Left colon (tissue), 2 donors: ENCODE measurements around the gene TMEM62. TPM values are rescaled to one million over a fixed set of nuclear protein-coding genes. Genes with fewer than 3 reads are reported as not detected.
A peak's percentile ranks its signal among the peaks of the same experiment; 100 is the strongest.
"Not testable (repeated sequence)": the region's sequence is repeated elsewhere in the genome, so short reads cannot be mapped to it uniquely, and the experiment has no call there.

Experiments used
- ATAC-seq: fragments of 200-7000 bp; cut with Tn5 transposase; one replicate; pipeline ENCODE4 v1.9.1; 2020; ENCODE audit warnings: mild to moderate bottlenecking, moderate library complexity
- DNase-seq, 2 donors: peaks; one replicate each; pipeline ENCODE4 v3.0.0-alpha.2; 2020
- intact Hi-C, 2 donors: fragments of 100-400 bp; cut with DNase I in 1 of 2; cut with micrococcal nuclease in 1 of 2; formaldehyde crosslinking; loops; one replicate each; pipeline versions ENCODE4 v1.11.2 to v1.14.0; 2022; cut with DNase I, micrococcal nuclease
- total RNA-seq, 2 donors: library from RNA; stranded (reverse); fragmentation: NEBNext Ultra II Directional; extraction: Animal tissue kit (Norgen Biotek cat#: 25700); gene quantifications; one replicate each; pipeline ENCODE4 v1.2.1, GENCODE V29; 2021
- donor health status: DM: no; HTN: no; CAD: no.
- donor health status: DM: yes; HTN: yes; CAD: no.

TMEM62 gene
- total RNA-seq, 2 donors from 2014 or later = 37.9 to 48.9 TPM

GRCh38 chr15:43219929-43220928 lies 86.8 kb downstream of the TMEM62 start:
- ATAC-seq (no peak), DNase-seq (no peak)
- intact Hi-C loops = no loop called here

- no peak for DNase-seq
- no peak for ATAC-seq
- intact Hi-C loops = no loop called here
These were observed 87.6 kb downstream of the TMEM62 start, which contains the start of gene EPB42 for GRCh38 chr15:43220991-43221403. EPB42 (minus strand) TSS chr15:43221018; CDS start chr15:43220825, 193 bp downstream.

- no peak for ATAC-seq
- no peak for DNase-seq
- intact Hi-C loops = no loop called here
These were observed 88.0 kb downstream of the TMEM62 start for GRCh38 chr15:43221422-43221821.

GRCh38 chr15:43225201-43225949 lies 92.0 kb downstream of the TMEM62 start:
- intact Hi-C loops = loop anchor here in 1 of 2 donors (5.0 kb wide), 1 partner anchor 57 kb away; no protein-coding TSS in a partner anchor
- ATAC-seq = peak; percentile 74
- DNase-seq = peak in 1 of 2 donors; percentile 28

GRCh38 chr15:43225950-43226255 lies 92.5 kb downstream of the TMEM62 start:
- not testable (repeated sequence) for ATAC-seq, DNase-seq
- intact Hi-C loops = loop anchor here in 1 of 2 donors (5.0 kb wide), 1 partner anchor 56 kb away; no protein-coding TSS in a partner anchor

- ATAC-seq (no peak), DNase-seq (no peak)
- intact Hi-C loops = loop anchor here in 1 of 2 donors (5.0 kb wide), 1 partner anchor 56 kb away; no protein-coding TSS in a partner anchor
These were observed 93.3 kb downstream of the TMEM62 start for GRCh38 chr15:43226436-43227305.

GRCh38 chr15:43229977-43230376 lies 96.6 kb downstream of the TMEM62 start:
- no peak for ATAC-seq
- DNase-seq = no peak
- intact Hi-C loops = loop anchor here in 1 of 2 donors (5.0 kb wide), 1 partner anchor 52 kb away; no protein-coding TSS in a partner anchor

- ATAC-seq = no peak
- intact Hi-C loops = no loop called here
- no peak for DNase-seq
These were observed 97.3 kb downstream of the TMEM62 start for GRCh38 chr15:43230640-43231115.

GRCh38 chr15:43232289-43232874 lies 99.0 kb downstream of the TMEM62 start:
- intact Hi-C loops = no loop called here
- no peak for ATAC-seq
- DNase-seq = no peak

Other genes with a start within 250 kb of the TMEM62 start
- 10 to 100 TPM in 1 of 2 donors, 1 to 10 TPM in 1; 9.7 to 12.3 TPM for gene TTBK2, start 212.8 kb upstream of the TMEM62 start, total RNA-seq
- gene UBR1, start 27.5 kb upstream of the TMEM62 start, total RNA-seq = 10 to 100 TPM; 23.9 to 30.9 TPM
- gene CCNDBP1, start 51.8 kb downstream of the TMEM62 start, total RNA-seq = 10 to 100 TPM; 49.3 to 79.8 TPM
- gene EPB42, start 87.4 kb downstream of the TMEM62 start, total RNA-seq = not detected
- not detected for gene TGM5, start 133.3 kb downstream of the TMEM62 start, total RNA-seq
- not detected for gene TGM7, start 168.7 kb downstream of the TMEM62 start, total RNA-seq
- 1 to 10 TPM; 5.3 to 6.3 TPM for gene LCMT2, start 197.0 kb downstream of the TMEM62 start, total RNA-seq
- gene ZSCAN29, start 237.5 kb downstream of the TMEM62 start, total RNA-seq = 10 to 100 TPM; 28.6 to 29.6 TPM
- gene TUBGCP4, start 237.5 kb downstream of the TMEM62 start, total RNA-seq = 10 to 100 TPM; 18.6 to 23.7 TPM